Measurements from ENCODE around the gene CDK19. TPM values are rescaled to one million over a fixed set of nuclear protein-coding genes. Genes with fewer than 3 reads are reported as not detected.

The CDK19 gene
- total and polyA plus RNA-seq, 9 of the 15 experiments (the other 6 are each of a cell fraction or from before 2014, with no cell fraction given), result 3.8 to 15.2 (median 7.4) TPM

GRCh38 chr6:110618591-110619267, 196.5 kb downstream of the CDK19 start:
- Histone ChIP-seq H3K36me3 (ENCODE audit: control insufficient read depth, insufficient read depth, low read length) (no peaks in the 10 kb centered on the region), H3K4me3 (no peak overlapping the region), H3K4me1 (replicated peaks in 1 of 2; ENCODE audit: control insufficient read depth in 2 of 2, insufficient read depth in 2 of 2, low read length in 2 of 2) (peaks cover 13 to 30% of the 10 kb centered on the region in 2 experiments; a peak in 4 of 5 replicates), H3K27me3 (ENCODE audit: control insufficient read depth in 2 of 2, insufficient read depth in 2 of 2, low read length in 2 of 2) (no peaks in the 10 kb centered on the region), H3K79me2 (ENCODE audit: control insufficient read depth, insufficient read depth, low read length) (no peaks in the 10 kb centered on the region), H3K27ac (ENCODE audit: extremely low read depth, low read depth, low read length) (no peak overlapping the region), H2AFZ (ENCODE audit: low read depth, low read length) (peak overlapping the region; percentile 6; the same call in 1 of the 2 replicates), H3K9me1 (ENCODE audit: control insufficient read depth, insufficient read depth, low read length) (no peaks in the 10 kb centered on the region), H3K9me3 (replicated peaks; ENCODE audit: control insufficient read depth, insufficient read depth, low read depth, low read length) (no peaks in the 10 kb centered on the region), H4K20me1 (replicated peaks; ENCODE audit: control insufficient read depth, insufficient read depth, low read length) (no peaks in the 10 kb centered on the region), H3K9ac (ENCODE audit: insufficient read depth in 1 of 2, low read depth in 2 of 2, low read length in 2 of 2) (no peak overlapping the region), H3K4me2 (ENCODE audit: insufficient read depth, low read length) (no peak overlapping the region; the same call in 1 of the 2 replicates)
- in situ Hi-C loops (cut with MboI) (no loop called here), intact Hi-C loops (cut with micrococcal nuclease) (loop anchor here (1.0 kb wide), 1 partner anchor 261 kb away; no protein-coding TSS in a partner anchor)
- ATAC-seq (peak; percentile 83), FAIRE-seq (peak; percentile 67), DNase-seq (ENCODE audit: extremely low read depth in 1 of 4, low spot score in 3 of 4) (peak in 1 of 4 experiments; percentile 21)
- BruUV-seq (replicated peaks), result no TSS peak
- ChIA-PET POLR2A (interaction anchor here (1.1 kb wide), 2 partner anchors 28 to 364 kb away, joined by 3 to 4 read pairs; partner anchors contain the start of gene RPF2), CTCF (ENCODE audit: low intra/inter-chr PET ratio) (interaction anchor here (0.7 kb wide), 1 partner anchor 381 kb away, joined by 3 read pairs; no protein-coding TSS in a partner anchor)
- TF ChIP-seq NR2F6 (CRISPR knock-in tag; IDR thresholded peaks at IDR 0.05) (no peak), ZFPM2 (CRISPR knock-in tag; IDR thresholded peaks at IDR 0.05) (no peak), THRAP3 (IDR thresholded peaks at IDR 0.05; ENCODE audit: borderline replicate concordance) (no peak), SREBF2 (CRISPR knock-in tag; IDR thresholded peaks at IDR 0.05) (no peak), RAD21 (CRISPR knock-in tag; conservative IDR thresholded peaks at IDR 0.05 in 1 of 2, IDR thresholded peaks at IDR 0.05 in 1 of 2) (peak; percentile 27 to 44; a peak in 2 of 4 replicates), CTCF (IDR thresholded peaks at IDR 0.05 in 2 of 3, conservative IDR thresholded peaks at IDR 0.05 in 1 of 3; ENCODE audit: insufficient read depth in 2 of 3, low read depth in 1 of 3, low read length in 3 of 3) (peak in 1 of 3 experiments; percentile 53; a peak in 3 of 6 replicates)
- WGBS (ENCODE audit: insufficient coverage, low coverage, missing lambda C conversion rate), result 25% methylated on average over 3 of the region's 3 CpGs

Data from K562 (cell line).